Placental epithelial cell (primary cell): ENCODE results near the gene MLANA. TPM values are rescaled to one million over a fixed set of nuclear protein-coding genes. Genes with fewer than 3 reads are reported as not detected.

Source experiments
- total RNA-seq: library from RNA; depleted of rRNA; stranded (reverse); fragments of >200 nt; gene quantifications from 2 replicates; pipeline ENCODE4 v1.2.3, GENCODE V29; 2012

Gene MLANA
- 0.79 TPM in 1 of 2 replicates, not detected in the other for total RNA-seq

GRCh38 chr9:5890641-5891040, at the start of gene MLANA:
Gene MLANA, plus strand, starts transcription at chr9:5890889. Its CDS starts 1,586 bp downstream, at chr9:5892475.

Other genes starting within 250 kb of the MLANA start
- 13.0 and 15.8 TPM in 2 replicates for gene ERMP1, start 57.8 kb upstream of the MLANA start, total RNA-seq
- 23.9 and 44.4 TPM in 2 replicates for gene RANBP6, start 124.7 kb downstream of the MLANA start, total RNA-seq